ENCODE data around the gene ATP8B4.
"Not testable (repeated sequence)": the region's sequence is repeated elsewhere in the genome, so short reads cannot be mapped to it uniquely, and the experiment has no call there.

Gene ATP8B4

GRCh38 chr15:50140983-50141382, 21.9 kb upstream of the ATP8B4 start:
- no peak for DNase-seq (ENCODE audit: low spot score)

GRCh38 chr15:50140098-50140497, 21.1 kb upstream of the ATP8B4 start:
- DNase-seq (ENCODE audit: low spot score) = no peak

GRCh38 chr15:50138391-50138790, 19.4 kb upstream of the ATP8B4 start:
- no peak for DNase-seq (ENCODE audit: low spot score)

GRCh38 chr15:50137893-50138292, 18.9 kb upstream of the ATP8B4 start:
- DNase-seq (ENCODE audit: low spot score) = no peak

GRCh38 chr15:50137330-50137761, 18.3 kb upstream of the ATP8B4 start:
- DNase-seq (ENCODE audit: low spot score) = no peak

- DNase-seq (ENCODE audit: low spot score) = no peak
Measured at GRCh38 chr15:50135031-50135551, 16.1 kb upstream of the ATP8B4 start.

- no peak for DNase-seq (ENCODE audit: low spot score)
Measured at GRCh38 chr15:50134524-50135024, 15.5 kb upstream of the ATP8B4 start.

GRCh38 chr15:50132251-50132984, 13.4 kb upstream of the ATP8B4 start:
- DNase-seq (ENCODE audit: low spot score) = not testable (repeated sequence)

GRCh38 chr15:50131617-50132016, 12.6 kb upstream of the ATP8B4 start:
- no peak for DNase-seq (ENCODE audit: low spot score)

GRCh38 chr15:50128266-50128665, 9.2 kb upstream of the ATP8B4 start:
- DNase-seq (ENCODE audit: low spot score) = no peak

- no peak for DNase-seq (ENCODE audit: low spot score)
Measured at GRCh38 chr15:50127255-50127777, 8.3 kb upstream of the ATP8B4 start.

GRCh38 chr15:50126072-50126471, 7.0 kb upstream of the ATP8B4 start:
- no peak for DNase-seq (ENCODE audit: low spot score)

- DNase-seq (ENCODE audit: low spot score) = no peak
Measured at GRCh38 chr15:50124631-50125030, 5.6 kb upstream of the ATP8B4 start.

- no peak for DNase-seq (ENCODE audit: low spot score)
Measured at GRCh38 chr15:50123861-50124557, 5.0 kb upstream of the ATP8B4 start.

GRCh38 chr15:50120729-50121128, 1.7 kb upstream of the ATP8B4 start:
- no peak for DNase-seq (ENCODE audit: low spot score)

GRCh38 chr15:50117431-50118027, 1.5 kb downstream of the ATP8B4 start:
- DNase-seq (ENCODE audit: low spot score) = no peak

GRCh38 chr15:50116477-50116876, 2.6 kb downstream of the ATP8B4 start:
- peak; percentile 51 for DNase-seq (ENCODE audit: low spot score)

- DNase-seq (ENCODE audit: low spot score) = no peak
Measured at GRCh38 chr15:50113992-50114780, 4.8 kb downstream of the ATP8B4 start.

- DNase-seq (ENCODE audit: low spot score) = no peak
Measured at GRCh38 chr15:50113187-50113505, 5.9 kb downstream of the ATP8B4 start.

GRCh38 chr15:50112488-50113186, 6.4 kb downstream of the ATP8B4 start:
- no peak for DNase-seq (ENCODE audit: low spot score)

GRCh38 chr15:50110285-50110684, 8.7 kb downstream of the ATP8B4 start:
- DNase-seq (ENCODE audit: low spot score) = no peak

All from iPS-NIHi11 (cell line).